GM12892 (cell line): ENCODE results near the gene MINK1.

Experiments used
- POLR2A ChIP-seq: IDR thresholded peaks from 2 replicates; pipeline ENCODE4 v1.6.1; 2011; ENCODE audit warnings: low read depth, low read length, control low read depth
- POLR2AphosphoS5 ChIP-seq: IDR thresholded peaks from 2 replicates; pipeline ENCODE4 v1.6.1; 2011; ENCODE audit warnings: low read depth, low read length, control low read depth

DNA sequence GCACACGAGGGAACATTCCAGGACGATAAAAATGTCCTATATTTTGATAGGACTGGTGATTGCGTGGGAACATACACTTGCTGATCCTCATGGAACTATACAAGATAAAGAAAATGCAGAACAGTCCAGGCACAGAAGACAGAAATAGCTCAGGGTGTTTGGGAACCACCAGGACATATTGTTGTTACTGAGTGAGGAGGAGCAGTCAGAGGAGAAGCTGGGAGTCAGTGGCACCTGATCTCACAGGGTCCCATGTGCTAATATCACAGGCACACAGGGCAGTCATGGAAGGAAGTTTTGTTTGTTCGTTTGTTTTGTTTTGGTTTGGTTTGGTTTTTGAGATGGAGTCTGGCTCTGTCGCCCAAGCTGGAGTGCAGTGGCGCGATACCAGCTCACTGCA is 20.4 kb upstream of the MINK1 start:
- TF ChIP-seq POLR2A (no peak), POLR2AphosphoS5 (no peak)
